Sigmoid colon (tissue), 4 donors: ENCODE results near the gene ANKRD6.

Source experiments
- EP300 ChIP-seq, 4 donors: sonication (generic); formaldehyde crosslinking; IDR thresholded peaks; one replicate each; pipeline ENCODE4 v1.6.1; 2017; ENCODE audit warnings: antibody characterized with exemption in 4 of 4
- POLR2AphosphoS5 ChIP-seq, 4 donors: sonication (generic); formaldehyde crosslinking; IDR thresholded peaks; one replicate each; pipeline ENCODE4 v1.6.1; 2017; ENCODE audit warnings: antibody characterized with exemption in 4 of 4
- TF ChIP-seq, protein P1 (sequence below), 4 experiments: fragments of 450-650 bp in 3 of 4; fragments of 200-600 bp in 1 of 4; IDR thresholded peaks; one replicate each; pipeline ENCODE4 v1.5.1; 2016 to 2019; ENCODE audit warnings: antibody characterized with exemption in 4 of 4, mild to moderate bottlenecking in 3 of 4, moderate library complexity in 2 of 4

DNA sequence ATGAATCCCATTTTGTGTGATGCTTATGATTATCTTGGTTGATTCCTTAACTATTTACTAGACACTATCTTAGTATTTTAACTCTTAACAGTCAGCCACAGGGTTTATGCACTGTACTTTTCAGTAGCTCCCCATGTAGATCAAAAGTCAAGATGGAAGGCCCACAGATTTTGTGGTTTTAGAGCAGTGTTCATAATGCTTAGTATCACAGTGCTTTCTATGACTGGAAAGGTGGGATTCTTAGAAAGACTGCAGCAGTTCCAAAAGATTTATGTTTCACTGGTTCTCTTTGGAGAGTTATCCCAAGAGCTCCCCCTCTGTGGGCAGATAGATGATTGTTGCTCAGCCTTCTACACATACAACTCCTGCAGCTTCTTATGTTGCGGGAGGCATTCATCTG, 34.5 kb downstream of the ANKRD6 start:
- TF ChIP-seq, protein P1, sequence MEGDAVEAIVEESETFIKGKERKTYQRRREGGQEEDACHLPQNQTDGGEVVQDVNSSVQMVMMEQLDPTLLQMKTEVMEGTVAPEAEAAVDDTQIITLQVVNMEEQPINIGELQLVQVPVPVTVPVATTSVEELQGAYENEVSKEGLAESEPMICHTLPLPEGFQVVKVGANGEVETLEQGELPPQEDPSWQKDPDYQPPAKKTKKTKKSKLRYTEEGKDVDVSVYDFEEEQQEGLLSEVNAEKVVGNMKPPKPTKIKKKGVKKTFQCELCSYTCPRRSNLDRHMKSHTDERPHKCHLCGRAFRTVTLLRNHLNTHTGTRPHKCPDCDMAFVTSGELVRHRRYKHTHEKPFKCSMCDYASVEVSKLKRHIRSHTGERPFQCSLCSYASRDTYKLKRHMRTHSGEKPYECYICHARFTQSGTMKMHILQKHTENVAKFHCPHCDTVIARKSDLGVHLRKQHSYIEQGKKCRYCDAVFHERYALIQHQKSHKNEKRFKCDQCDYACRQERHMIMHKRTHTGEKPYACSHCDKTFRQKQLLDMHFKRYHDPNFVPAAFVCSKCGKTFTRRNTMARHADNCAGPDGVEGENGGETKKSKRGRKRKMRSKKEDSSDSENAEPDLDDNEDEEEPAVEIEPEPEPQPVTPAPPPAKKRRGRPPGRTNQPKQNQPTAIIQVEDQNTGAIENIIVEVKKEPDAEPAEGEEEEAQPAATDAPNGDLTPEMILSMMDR (IDR thresholded peaks at IDR 0.05), result no peak
- TF ChIP-seq POLR2AphosphoS5 (IDR thresholded peaks at IDR 0.05), result no peak
- TF ChIP-seq EP300 (IDR thresholded peaks at IDR 0.05), result no peak
